Stimulated activated CD4-positive, alpha-beta T cell treated with anti-CD3 and anti-CD28 coated beads, Interleukin-1b, Interleukin-23, amount 100 ng/mL, for 48 hours (primary cell): Measurements from ENCODE around the gene ZNF526.

Experiments used
- DNase-seq: peaks from one replicate; pipeline ENCODE4 v3.0.0-alpha.2; 2020

ZNF526 gene, protein sequence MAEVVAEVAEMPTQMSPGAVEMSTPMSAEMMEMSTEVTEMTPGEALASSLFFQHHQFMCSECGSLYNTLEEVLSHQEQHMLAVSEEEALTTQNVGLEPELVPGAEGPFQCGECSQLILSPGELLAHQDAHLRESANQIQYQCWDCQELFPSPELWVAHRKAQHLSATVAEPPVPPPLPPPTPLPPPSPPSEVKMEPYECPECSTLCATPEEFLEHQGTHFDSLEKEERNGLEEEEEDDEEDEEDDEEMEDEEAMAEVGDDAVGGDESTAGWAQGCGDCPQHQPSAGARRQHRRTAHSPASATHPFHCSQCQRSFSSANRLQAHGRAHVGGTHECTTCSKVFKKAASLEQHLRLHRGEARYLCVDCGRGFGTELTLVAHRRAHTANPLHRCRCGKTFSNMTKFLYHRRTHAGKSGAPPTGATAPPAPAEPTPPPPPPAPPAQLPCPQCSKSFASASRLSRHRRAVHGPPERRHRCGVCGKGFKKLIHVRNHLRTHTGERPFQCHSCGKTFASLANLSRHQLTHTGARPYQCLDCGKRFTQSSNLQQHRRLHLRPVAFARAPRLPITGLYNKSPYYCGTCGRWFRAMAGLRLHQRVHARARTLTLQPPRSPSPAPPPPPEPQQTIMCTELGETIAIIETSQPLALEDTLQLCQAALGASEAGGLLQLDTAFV

GRCh38 chr19:42219812-42220750, at the start of gene ZNF526:
Gene ZNF526, plus strand, starts transcription at chr19:42220312. Its CDS starts 4,092 bp downstream, at chr19:42224404.
- DNase-seq: peak; percentile 98

GRCh38 chr19:42170715-42171114, 49.4 kb upstream of the ZNF526 start:
- DNase-seq: no peak

GRCh38 chr19:42172261-42172660, 47.9 kb upstream of the ZNF526 start:
- no peak for DNase-seq

DNA sequence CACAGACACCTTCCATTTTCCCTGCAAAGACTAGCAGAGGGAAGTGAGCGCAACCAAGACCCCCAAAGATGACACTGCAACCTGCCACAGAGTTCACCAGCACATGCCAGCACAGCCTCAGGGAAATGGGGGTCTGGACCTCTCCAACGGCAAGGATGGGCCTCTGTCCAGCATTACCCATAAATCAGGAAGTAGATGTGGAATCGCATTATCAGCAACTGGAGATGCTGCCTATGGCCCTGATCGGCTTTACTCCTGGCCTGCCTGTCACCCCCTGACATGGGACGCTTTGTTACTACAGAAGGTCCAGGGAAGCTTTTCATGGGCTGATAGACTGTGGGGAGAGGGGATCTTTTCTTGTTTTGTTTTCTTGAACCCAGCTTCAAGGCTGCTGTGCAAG, 46.4 kb upstream of the ZNF526 start:
- no peak for DNase-seq

DNA sequence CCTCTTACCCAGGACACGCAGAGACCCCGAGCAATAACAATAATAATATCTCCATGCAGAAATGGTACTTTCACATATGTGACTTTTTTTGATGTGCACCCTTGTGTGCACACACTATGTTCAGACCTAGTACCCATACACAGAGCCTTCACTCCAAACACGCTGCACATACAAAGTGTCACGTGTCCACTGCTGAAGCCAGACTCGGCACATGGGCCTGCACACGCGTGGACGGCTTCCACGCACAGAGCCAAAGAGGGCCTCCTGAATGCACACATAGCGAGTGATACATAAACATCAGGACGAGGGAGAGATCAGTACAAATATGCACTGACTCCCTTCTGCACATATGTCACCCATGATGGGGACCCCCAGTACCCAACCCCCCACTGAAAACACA, 45.9 kb upstream of the ZNF526 start:
- DNase-seq: no peak

- DNase-seq: no peak
Observed at GRCh38 chr19:42174958-42175734, 45.0 kb upstream of the ZNF526 start.

GRCh38 chr19:42175952-42176648, 44.0 kb upstream of the ZNF526 start:
- no peak for DNase-seq

- DNase-seq: no peak
Observed at GRCh38 chr19:42176649-42176989, 43.5 kb upstream of the ZNF526 start.

DNA sequence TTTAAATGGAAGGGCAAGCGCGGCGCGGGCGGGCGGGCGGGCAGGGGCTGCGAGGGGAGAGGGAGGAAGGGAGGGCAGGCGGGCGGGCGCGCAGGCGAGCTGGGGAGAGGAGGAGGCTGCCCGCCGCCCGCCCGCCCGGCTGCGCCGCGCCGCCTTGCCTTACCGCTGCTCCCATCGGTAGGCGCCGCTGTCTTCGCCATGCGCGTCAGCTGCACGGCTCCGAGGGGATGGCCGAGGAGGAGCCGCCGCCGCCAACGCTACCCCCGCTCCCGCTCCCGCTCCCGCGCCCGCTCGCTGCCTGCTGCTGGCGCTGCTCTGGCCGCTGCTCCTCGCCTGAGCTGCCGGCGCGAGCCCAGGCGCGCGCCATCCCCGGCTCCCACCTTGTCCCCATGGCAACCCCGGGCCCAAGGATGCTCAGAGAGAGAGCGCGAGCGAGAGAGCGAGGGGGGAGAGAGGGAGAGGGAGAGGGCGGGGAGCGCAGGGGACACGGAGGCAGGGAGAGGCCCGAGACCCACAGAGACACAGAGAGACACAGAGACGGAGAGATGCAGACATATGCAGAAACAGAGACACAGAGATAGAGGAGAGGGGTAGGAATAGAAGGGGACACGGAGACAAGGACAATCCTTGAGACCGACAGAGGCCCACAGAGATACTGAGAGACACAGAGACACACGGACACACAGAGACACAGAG, 43.0 kb upstream of the ZNF526 start:
- peak; percentile 73 for DNase-seq

GRCh38 chr19:42177686-42178019, 42.5 kb upstream of the ZNF526 start:
- no peak for DNase-seq

- no peak for DNase-seq
Observed at GRCh38 chr19:42178791-42179674, 41.1 kb upstream of the ZNF526 start.

- DNase-seq: peak; percentile 70
Observed at GRCh38 chr19:42184401-42184861, 35.7 kb upstream of the ZNF526 start.

DNA sequence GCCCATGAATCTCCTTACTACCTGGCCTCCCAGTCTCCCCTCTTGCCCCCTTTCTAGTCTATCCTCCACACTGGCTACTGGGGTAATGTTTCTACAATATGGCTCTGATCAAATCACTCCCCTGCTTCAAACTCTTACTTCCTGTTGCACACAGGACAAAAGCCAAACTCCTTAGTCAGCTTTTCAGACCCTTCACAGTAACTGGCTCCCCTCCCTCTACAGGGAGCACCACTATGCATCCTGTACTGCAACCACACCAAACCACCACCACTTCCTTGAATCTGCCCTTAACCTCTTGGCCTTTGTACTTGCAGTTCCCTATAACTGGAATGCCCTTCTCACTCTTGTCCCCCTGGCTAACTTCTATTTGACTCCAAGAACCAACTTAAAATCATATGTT, 34.8 kb upstream of the ZNF526 start:
- DNase-seq: no peak

GRCh38 chr19:42188665-42189064, 31.4 kb upstream of the ZNF526 start:
- no peak for DNase-seq

- DNase-seq: no peak
Observed at GRCh38 chr19:42189133-42189532, 31.0 kb upstream of the ZNF526 start.

- DNase-seq: no peak
Observed at GRCh38 chr19:42191330-42191729, 28.8 kb upstream of the ZNF526 start.

DNA sequence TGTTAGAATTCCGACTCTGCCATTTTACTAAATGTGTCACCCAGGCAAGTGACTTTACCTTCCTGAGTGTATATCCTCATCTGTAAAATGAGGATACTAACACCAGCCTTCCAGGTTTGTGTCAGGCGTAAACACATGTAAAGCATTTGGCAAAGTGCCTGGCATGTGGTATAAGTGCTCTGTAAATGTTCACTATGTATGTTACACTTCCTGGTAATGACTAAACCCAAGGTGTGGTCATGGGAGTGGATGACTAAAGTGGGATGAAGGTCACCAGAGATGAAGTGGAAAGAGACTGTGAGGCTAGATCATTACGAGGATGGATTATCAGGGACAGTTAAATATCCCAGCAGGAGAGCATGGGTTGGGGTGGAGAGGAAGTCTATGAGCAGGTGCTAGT, 28.3 kb upstream of the ZNF526 start:
- DNase-seq: peak; percentile 47

GRCh38 chr19:42193294-42193693, 26.8 kb upstream of the ZNF526 start:
- no peak for DNase-seq

DNA sequence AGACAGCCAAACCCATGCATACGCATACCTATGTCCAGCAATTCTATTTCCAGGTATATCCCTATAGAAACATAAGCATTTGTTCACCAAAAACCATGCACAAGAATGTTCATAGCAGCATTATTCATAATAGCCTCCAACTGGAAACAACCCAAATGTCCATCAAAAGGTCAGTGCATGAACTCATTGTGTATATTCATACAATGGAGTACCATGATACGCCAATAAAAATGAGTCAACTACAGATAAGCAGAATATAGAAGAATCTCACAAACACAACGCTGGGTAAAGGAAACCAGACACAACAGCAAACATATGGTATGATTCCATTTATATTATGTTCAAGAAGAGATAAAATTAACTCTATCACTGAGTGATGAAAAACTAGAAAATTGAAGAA, 26.4 kb upstream of the ZNF526 start:
- DNase-seq: no peak
